Fibroblast of peridontal ligament (primary cell): ENCODE results near the gene ZBTB1.
A peak's percentile ranks its signal among the peaks of the same experiment; 100 is the strongest.
"Not testable (repeated sequence)": the region's sequence is repeated elsewhere in the genome, so short reads cannot be mapped to it uniquely, and the experiment has no call there.

Experiments
- DNase-seq: peaks from one replicate; pipeline ENCODE4 v3.0.0-alpha.2; 2010; ENCODE audit errors: extremely low read depth

Gene ZBTB1

DNA sequence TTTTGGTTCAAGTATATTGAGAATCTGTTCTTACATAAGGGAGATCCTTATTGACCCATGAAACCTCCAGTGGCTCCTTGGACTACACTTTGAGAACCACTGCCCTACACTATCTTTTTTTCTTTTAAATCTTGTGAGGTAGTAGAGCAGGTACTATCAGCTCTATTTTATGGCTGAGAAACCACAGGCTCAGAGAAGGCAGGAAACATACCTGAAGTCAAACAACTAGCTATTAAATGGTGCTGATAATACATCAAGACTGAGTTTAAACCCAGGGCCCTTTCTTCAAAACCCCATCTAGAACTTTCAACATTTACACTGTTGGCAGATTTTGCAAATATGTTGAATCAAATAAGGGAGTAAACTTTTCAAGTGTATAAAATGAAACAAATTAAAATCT, 7.8 kb upstream of the ZBTB1 start:
- DNase-seq: no peak

DNA sequence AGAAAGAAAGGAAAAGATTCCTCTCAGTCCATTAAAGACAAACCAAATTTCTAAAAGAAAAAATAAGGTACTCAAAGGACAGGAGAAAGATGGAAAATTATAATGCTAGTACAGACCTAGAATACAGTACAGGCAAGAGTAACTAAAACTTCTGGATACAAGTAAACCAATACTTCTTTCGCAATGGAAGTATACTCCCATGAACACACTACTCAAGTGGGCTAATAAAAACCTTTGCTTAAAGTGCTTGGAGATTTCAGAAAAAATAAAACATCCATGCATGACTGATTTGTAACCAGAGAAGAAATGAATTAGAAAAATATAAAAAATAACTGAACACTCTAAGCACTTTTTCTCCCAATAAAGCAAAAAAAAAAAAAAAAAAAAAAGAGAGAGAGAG, 4.5 kb upstream of the ZBTB1 start:
- DNase-seq: peak; percentile 45

DNA sequence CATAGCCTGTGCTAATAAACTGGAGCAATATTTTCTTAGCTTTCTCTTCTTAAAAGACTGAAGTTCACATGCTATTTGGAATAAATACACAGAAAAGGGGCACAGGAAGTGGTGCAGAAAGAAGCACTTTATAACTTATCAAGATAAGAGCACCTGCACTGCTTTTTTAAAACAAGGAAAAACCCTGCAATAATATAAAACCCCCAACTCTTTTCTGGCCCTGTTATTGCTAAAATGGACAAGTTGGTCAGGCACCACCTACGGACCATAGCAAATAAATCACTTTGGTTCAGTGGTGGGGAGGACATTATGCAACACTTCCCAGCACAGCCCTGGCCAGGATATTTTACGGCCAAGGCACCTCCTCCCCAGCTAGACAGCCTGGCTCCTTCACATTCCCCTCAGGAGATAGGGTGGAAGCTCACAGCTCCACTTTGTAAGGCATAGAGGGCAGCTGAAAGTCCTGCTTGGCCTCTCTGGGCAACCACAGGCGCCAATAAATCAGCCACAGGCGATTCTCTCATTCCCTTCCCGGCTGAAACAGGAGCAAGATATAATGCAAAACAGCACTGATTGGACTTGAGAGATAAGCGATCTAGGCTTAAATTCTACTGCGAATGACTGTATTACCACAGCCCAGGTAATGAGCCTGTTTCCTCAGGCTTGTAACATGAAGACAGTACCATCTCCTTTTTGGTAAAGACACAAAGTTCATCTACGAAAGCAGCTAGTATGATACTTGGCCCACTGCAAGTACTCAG, 3.0 kb upstream of the ZBTB1 start:
- peak; percentile 63 for DNase-seq

DNA sequence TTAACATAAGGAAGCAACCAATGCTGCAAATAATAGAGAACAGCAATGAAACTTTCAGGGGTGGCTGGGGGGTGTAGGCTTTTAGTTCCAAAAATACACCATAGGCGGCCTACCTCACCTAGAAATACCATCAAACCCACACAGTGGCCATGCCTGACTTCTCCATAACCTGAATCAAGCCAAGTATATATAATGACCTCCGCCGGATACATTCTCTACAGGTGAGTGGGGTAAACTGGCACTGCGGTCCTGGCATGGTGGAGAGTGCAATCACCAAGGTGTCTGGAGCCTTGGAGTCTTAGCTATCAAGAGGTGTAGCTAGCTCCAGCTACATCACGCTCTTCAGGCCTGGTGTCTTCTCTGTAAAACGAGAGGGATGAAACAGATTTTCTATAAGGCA, 2.1 kb upstream of the ZBTB1 start:
- no peak for DNase-seq

DNA sequence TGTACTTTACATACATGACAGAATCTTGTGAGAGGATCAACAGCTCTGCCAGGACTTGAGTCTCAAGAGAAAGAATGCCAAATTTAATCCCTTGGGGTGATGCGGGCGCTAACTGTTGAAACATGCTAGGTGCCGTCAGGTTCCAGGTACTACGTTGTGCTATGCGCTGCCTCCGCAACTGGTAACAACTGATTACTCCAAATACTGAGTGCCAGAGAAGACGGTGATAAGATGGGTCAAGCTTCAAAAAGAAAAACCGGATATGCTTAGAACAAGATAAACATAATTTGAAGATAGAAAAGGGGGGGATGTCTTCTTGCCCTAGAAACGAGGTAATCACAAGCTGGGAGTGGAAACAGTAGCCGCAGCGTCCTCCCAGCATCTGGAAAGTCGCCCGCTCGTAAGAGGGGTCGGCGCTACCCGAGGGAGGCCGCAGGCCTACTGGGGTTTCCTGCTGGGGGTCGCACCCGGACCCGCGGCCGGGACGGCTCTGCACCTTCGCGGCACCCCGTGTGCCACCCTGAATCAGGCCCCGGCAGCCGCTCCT, 1.6 kb upstream of the ZBTB1 start:
- peak; percentile 28 for DNase-seq

DNA sequence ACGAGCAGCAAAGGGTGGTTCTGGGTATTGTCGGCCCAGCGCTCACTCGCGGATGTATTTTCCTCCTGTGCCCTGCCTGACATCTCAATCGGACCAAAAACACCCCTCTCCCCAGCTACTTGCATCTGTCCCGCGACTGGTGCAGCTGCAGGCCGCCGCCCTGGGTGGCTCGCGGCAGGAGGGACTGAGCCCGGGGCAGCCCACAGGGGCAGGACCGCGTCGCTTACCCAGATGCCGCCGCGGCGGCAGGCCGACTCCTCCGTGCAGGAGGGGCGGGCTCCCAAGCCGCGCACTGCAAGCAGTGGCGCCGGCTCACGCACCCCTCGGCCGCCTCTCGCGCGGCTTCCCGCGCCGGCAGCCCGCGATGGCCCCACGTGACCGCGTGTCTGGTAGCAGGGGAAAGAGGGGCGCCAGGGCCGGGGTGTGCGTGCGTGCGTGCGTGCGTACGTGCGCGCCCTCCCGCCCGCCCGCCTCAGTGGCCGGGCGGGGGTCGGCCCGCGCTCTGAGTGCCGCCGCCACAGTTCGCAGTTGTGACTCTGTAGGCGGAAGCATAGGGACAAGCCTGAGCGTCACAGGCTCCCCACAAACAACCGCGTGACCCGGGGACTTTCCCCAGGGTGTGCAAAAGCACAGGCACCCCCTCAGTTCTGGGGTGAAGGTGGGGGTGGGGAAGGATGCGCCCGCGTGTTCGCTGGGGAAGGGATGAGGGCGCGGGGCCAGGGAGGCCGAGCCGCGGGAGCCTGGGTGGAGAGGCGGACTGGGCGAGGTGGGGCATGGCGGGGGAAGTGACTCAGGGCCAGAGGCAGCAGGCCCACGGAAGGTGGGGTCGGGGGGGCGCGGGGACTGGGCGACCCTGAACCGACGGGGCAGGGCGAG, 898 bp upstream of the ZBTB1 start, which contains the start of gene ZBTB25:
Gene ZBTB25 (minus strand): TSS at position 405 of the 876 bp plus-strand sequence. CDS start 13,305 bp downstream, outside the sequence.
- DNase-seq: peak; percentile 89

DNA sequence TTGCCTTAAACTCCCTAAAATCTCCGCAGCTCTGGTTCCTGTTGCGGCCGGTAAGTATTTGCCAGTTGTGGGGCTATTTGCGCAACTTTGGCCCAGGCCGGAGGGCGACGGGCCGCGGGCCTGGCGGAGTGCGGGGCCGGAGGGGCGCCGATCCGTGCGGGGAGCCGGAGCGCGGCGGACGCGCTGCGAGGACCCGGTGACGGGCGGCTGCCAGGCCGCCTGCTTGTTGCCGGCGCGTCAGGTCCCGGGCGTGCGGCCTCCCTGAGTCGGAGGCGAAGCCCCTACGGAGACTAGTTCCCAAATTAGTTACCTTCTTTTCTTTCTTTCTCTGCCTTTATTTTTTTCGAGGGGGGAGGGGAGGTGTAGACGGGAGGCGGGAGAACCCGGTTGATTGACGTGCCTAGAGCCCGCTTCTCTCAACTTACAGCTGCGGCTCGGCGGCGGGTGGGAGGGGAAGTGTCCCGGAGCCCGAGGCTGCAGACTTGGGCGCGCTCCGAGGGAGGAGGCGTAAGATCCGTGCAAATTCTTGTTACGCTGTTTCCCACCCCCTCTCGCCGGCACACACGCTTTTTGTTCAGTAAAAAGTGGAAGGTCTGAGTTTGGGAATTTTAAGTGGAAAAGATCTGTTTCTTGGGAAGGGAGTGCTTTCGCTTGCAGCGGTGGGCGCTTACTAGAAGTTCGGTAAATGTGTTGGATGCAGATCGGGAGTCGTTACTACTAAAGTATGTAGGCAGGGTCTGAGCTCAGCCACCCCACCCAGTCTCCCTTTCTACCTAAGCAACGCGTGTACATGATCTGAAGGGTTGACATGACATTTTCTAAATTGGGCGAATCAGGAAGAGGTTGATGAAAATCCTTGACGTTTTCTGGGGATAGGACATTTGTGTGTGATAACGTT, 576 bp downstream of the ZBTB1 start:
- DNase-seq: peak; percentile 80

DNA sequence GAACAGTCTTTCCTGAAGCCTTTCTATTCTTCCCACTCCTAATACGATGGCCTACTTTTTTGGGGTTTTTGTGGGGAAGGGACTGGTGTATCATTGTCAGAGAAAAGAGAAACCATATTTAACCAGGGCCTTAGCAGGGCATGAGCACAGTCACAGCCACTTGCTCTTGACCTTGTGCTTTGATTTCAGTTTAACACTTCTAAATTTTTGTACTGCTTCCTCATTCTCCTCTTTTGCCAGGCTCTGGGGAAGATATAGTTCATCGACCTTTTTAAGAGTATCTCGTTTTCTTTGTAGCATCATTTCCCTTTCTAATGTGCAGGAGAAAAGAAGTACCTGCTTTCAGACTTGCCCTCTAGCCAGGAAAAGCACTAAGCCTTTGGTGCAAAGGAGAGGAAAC, 2.2 kb downstream of the ZBTB1 start:
- DNase-seq: no peak

DNA sequence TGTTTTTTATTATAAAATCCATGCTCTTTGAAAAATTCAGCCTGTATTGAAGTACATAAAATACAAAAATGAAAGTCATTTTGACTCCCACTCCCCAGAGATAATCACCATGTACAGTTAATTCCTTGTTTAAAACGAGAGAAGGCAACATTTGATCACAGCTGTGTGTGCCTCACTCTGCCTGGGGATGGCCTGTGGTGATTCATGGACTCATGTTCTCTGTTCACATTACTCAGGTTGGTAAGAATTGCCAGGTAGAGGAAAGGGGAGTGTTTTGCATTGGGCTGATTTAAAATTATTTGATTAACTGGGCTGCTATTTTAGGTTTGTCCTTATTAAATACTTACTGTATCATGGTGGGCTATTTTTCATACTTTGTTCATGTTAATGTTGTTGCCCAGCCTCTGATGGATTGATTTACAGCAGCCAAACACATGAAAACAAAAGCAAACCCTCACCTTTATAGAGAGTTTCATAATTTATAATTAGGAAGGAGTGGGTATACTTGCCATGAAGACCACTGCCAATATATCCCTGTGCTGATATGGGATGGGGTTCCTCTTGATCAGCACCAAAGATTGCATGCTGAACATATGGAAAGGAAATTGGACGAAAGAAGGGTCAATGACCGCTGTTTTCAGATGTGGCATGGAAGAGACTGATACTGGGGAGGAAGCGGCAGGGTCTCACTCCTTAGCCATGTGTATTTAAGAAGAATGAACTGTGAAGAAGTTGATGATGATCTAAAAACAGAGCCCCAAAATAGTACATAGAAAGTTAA, 3.0 kb downstream of the ZBTB1 start:
- DNase-seq: peak; percentile 19

DNA sequence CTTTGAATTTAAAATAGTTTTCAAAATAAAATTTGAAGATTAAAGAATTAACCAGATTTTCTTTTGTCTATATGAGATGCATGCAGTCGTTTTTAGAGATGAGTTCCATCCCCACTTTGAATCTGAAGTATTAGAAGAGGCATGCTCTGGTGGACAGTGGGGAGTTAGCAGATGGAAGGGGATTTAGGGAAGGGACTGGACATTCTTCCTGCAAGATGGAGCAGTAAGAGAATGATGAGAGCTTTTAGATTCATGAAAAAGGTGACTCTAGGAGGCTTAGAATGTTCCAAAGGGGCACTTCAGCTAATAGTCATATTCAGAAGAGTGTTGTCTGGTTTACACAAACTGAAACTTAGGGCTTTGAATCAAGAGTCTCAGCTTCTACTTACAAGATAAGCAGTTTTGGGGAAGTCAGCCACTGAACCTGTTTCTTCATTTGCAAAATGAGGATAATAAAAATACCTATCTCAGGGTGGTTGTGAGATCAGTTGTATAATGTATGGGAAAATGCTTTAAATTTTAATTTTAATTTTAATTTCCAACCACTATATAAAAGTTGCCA, 3.7 kb downstream of the ZBTB1 start:
- DNase-seq: no peak

DNA sequence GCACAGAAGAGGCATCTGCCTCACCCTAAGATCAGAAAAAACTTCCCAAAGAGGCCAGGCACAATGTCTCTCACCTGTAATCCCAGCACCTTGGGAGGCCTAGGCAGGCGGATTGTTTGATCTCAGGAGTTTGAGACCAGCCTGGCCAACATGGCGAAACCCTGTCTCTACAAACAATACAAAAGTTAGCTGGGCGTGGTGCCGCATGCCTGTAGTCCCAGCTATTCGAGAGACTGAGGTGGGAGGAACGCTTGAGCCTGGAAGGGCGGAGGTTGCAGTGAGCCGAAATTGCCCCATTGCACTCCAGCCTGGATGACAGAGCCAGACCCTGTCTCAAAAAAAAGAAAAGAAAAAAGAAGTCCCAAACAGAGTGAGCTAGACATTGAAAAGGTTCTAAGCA, 4.5 kb downstream of the ZBTB1 start:
- DNase-seq: no peak

DNA sequence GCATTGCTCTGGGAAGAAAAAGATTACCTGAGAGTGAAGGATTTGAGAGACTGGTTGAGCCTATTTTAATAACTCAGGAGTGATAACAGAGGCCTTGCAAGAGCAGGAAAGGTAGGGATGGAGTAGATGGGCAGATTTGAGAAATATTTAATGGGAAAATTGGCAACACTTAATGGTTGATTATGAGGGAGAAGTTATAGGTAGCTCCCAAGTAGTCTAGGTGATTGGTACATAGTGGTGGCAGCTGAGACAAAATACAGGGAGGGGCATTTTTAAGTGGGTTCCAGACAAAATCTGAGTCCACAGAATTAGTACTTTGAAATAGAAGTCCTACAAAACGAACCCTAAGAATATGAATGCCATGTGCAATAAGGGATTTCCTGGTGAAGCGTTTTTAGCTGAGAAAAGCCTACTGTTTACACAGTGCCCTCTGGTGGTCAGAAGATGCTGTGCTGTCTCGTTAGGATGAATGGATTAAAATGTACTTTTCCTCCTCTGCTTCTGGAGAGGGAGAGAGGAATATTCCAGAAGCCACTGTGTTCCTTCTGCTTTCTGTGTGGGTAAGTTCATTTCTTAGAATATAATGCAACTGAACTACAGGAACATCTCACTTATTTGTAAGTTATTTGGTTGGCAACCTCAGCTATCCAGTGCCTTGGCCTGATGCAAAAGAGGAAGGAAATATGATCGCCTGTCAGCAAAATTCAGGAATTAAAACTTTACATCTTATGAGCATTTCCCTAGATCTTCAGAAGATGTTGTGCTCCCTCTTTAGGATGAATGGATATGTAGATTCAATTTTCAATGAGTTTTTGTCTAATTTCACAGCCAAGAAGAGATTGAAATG, 6.5 kb downstream of the ZBTB1 start:
- peak; percentile 83 for DNase-seq

DNA sequence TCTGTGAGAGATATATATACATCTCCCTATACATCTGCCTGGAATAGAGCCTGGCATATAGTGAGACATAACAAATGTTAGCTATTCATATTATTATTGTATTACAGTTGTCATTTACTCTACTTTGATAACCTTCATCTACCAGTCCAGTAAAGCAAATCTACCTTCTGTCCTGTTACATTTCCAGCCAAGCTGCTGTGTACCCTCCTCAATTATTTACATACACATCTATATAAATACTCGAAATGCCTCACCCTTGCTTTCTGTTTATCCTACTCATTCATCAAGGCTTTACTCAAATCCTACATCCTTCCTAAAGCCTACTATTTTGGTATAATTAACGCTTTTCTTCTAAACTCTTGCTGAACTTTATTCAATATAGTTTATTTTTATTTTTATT, 8.7 kb downstream of the ZBTB1 start:
- no peak for DNase-seq

DNA sequence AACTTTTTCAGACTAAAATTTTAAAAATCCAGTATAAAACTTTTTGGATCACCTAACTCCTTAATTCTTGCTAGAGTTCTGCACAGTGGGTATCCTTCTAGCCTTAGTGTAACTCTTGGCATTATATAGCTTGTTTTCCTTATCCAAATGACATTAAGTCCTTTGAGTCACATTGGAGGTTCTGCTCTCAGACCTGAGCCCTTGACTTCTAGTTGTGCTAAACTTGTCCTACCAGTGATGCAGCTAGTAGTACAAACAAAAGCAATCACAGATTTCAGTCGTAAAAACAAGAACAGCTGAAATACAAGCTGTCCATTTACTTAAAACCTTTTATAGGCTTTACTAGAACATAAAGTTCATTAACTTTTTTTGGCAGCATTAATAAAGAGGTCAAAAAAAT, 10.5 kb downstream of the ZBTB1 start:
- no peak for DNase-seq

DNA sequence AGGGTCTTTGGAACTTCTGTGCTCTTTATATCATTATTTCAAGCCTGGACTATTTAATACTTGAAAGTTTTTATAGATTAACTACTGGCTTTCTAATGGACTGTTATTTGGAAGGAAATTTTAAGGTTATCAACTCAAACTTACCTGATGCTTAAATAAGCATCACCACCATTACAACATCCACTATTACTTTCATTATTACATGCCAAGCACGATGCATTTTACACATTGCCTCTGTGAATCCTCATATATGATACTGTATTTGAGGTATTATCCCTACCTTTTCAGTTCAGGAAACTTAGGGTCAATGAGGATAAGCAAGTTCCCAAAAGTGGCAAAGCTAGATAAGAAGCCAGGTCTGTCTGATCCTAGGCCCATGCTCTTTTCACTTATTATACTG, 12.4 kb downstream of the ZBTB1 start:
- DNase-seq: no peak

DNA sequence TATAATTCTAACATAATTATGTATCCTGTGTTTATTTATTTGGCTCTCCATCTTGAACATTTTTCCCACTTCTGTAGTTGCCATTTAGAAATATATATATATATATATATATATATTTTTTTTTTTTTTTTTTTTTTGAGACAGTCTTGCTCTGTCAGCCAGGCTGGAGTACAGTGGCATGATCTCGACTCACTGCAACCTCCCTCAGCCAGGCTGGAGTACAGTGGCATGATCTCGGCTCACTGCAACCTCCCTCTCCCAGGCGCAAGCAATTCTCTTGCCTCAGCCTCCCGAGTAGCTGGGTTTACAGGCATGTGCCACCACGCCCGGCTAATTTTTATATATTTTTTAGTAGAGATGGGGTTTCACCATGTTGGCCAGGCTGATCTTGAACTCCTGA, 13.1 kb downstream of the ZBTB1 start:
- DNase-seq: not testable (repeated sequence)

DNA sequence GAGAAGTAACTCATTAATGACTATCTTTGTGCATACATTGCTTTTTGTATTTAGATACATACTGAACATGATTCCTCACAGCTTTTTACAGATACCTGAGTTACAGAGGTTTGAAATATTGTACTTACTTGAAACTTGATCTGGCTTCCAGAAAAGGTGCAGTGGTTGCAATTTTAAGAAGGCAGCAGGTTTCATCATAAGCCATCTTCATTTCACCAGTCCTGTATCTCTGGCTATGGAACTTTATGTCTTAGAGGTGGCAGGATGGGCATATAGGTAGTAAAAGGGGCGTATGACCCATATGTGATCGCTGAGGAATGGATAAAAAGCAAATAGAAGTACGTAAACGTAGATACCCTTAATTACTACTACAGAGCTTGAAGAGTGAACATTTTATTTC, 13.7 kb downstream of the ZBTB1 start:
- no peak for DNase-seq

DNA sequence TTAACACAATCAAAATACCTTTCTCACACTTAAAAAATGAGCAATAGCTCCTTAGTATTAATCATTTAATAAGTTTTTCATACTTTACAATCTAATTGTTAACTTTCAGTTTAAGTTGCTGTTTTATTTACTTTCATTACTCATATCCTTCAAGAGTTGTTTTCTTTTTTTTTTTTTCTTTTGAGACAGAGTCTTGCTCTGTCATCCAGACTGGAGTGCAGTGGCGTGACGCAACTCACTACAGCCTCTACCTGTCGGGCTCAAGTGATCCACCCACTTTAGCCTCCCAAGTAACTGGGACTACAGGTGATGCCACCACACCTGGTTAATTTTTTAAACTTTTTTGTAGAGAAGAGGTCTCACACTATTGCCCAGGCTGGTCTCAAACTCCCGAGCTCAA, 16.1 kb downstream of the ZBTB1 start:
- DNase-seq: no peak

DNA sequence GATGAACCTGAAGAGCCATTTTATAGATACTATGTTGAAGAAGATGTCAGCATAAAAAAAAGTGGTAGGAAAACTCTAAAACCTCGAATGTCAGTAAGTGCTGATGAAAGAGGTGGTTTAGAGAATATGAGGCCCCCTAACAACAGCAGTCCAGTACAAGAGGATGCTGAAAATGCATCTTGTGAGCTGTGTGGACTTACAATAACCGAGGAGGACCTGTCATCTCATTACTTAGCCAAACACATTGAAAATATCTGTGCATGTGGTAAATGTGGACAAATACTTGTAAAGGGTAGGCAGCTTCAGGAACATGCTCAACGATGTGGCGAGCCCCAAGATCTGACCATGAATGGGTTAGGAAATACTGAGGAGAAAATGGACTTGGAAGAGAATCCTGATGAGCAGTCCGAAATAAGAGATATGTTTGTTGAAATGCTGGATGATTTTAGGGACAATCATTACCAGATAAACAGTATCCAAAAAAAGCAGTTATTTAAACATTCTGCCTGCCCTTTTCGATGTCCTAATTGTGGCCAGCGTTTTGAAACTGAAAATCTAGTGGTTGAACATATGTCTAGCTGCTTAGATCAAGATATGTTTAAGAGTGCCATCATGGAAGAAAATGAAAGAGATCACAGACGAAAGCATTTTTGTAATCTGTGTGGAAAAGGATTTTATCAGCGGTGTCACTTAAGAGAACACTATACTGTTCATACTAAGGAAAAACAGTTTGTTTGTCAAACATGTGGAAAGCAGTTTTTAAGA, 18.2 kb downstream of the ZBTB1 start:
- no peak for DNase-seq
